T-cell (primary cell): ENCODE results near the gene SHD. TPM values are rescaled to one million over a fixed set of nuclear protein-coding genes. Genes with fewer than 3 reads are reported as not detected.
"Not testable (repeated sequence)": the region's sequence is repeated elsewhere in the genome, so short reads cannot be mapped to it uniquely, and the experiment has no call there.

Experiments
- ATAC-seq, 4 experiments: fragments of 200-7000 bp in 3 of 4; fragments of 150-1000 bp in 1 of 4; cut with Tn5 transposase; replicated peaks in 1 of 4; 1 replicate in 3 of 4; 2 replicates in 1 of 4; pipeline ENCODE4 v1.10.0; 2021; ENCODE audit warnings: moderate library complexity in 3 of 4, mild to moderate bottlenecking in 2 of 4, moderate number of reproducible peaks in 1 of 4
- CTCF ChIA-PET, 2 donors: fragments of 300-600 bp; sonication (Branson Sonifier 250); formaldehyde crosslinking; loops; one replicate each; lab custom pipeline; 2022; ENCODE audit warnings: antibody characterized with exemption in 2 of 2; lab: Charles Lee
- POLR2A ChIA-PET, 2 donors: fragments of 300-600 bp; sonication (Branson Sonifier 250); formaldehyde crosslinking; loops; one replicate each; lab custom pipeline; 2022; ENCODE audit warnings: antibody characterized with exemption in 2 of 2; lab: Charles Lee
- DNase-seq, 35 experiments: peaks; one replicate each; pipeline versions ENCODE4 v3.0.0 to v3.0.0-alpha.2; 2013 to 2023
- H3K27ac ChIP-seq: one replicate; pipeline ENCODE4 v1.5.1; 2013; ENCODE audit warnings: low read length
- H3K27me3 ChIP-seq, 2 experiments: replicated peaks in 1 of 2; 1 replicate in 1 of 2; 2 replicates in 1 of 2; pipeline versions ENCODE4 v1.6.1 to v1.7.0; 2013; ENCODE audit warnings: low read length in 1 of 2, mixed read lengths in 1 of 2; ENCODE audit not compliant: control insufficient read depth in 2 of 2, insufficient read depth in 2 of 2; ENCODE audit errors: extremely low read depth in 1 of 2
- H3K36me3 ChIP-seq, 2 donors: 1 replicate in 1 of 2; 2 replicates in 1 of 2; pipeline versions ENCODE4 v1.6.1 to v1.7.0; 2013; ENCODE audit warnings: low read length in 1 of 2; ENCODE audit not compliant: control insufficient read depth in 2 of 2, insufficient read depth in 1 of 2; ENCODE audit errors: extremely low read depth in 1 of 2
- H3K4me1 ChIP-seq, 2 experiments: 1 replicate in 1 of 2; 2 replicates in 1 of 2; pipeline versions ENCODE4 v1.6.1 to v1.7.0; 2013; ENCODE audit warnings: low read length in 2 of 2, mixed read lengths in 1 of 2; ENCODE audit not compliant: insufficient read depth in 2 of 2, control insufficient read depth in 1 of 2; ENCODE audit errors: extremely low read depth in 1 of 2
- H3K4me3 ChIP-seq, 2 donors: 1 replicate in 1 of 2; 2 replicates in 1 of 2; pipeline versions ENCODE4 v1.5.1 to v1.7.0; 2013; ENCODE audit warnings: mild to moderate bottlenecking in 2 of 2, low read length in 1 of 2, moderate library complexity in 1 of 2; ENCODE audit not compliant: control insufficient read depth in 1 of 2; ENCODE audit errors: extremely low read depth in 1 of 2
- H3K9me3 ChIP-seq: 2 replicates; pipeline ENCODE4 v1.7.0; 2013
- H3K27ac Mint-ChIP-seq, 2 donors: one replicate each; pipeline ENCODE4 v1.8.0; 2020 to 2021; ENCODE audit warnings: mild to moderate bottlenecking in 2 of 2, mixed read lengths in 2 of 2
- H3K27me3 Mint-ChIP-seq, 2 donors: one replicate each; pipeline ENCODE4 v1.8.0; 2021 to 2022; ENCODE audit warnings: mixed read lengths in 2 of 2
- H3K36me3 Mint-ChIP-seq: one replicate; pipeline ENCODE4 v1.8.0; 2021; ENCODE audit warnings: mixed read lengths
- H3K4me1 Mint-ChIP-seq, 3 donors: one replicate each; pipeline ENCODE4 v1.8.0; 2020 to 2022; ENCODE audit warnings: mixed read lengths in 3 of 3, mild to moderate bottlenecking in 1 of 3
- H3K4me3 Mint-ChIP-seq, 3 donors: one replicate each; pipeline ENCODE4 v1.8.0; 2020 to 2022; ENCODE audit warnings: mild to moderate bottlenecking in 3 of 3, mixed read lengths in 3 of 3, moderate library complexity in 3 of 3
- H3K9me3 Mint-ChIP-seq, 3 donors: one replicate each; pipeline ENCODE4 v1.8.0; 2020 to 2022; ENCODE audit warnings: mixed read lengths in 3 of 3
- WGBS: methylation state at CpG from one replicate; pipeline ENCODE4 v1.1.5; 2013; ENCODE audit warnings: missing lambda C conversion rate; ENCODE audit not compliant: insufficient coverage; 5-methylcytosine and 5-hydroxymethylcytosine counted together
- total RNA-seq, 35 experiments: library from RNA in 6 of 35; stranded (reverse) in 6 of 35; fragments of 120-200 nt in 1 of 35; gene quantifications; one replicate each; pipeline versions ENCODE4 v1.2.1 to v1.2.4 and lab custom pipeline; 2013 to 2026

SHD gene
- total RNA-seq, 5 donors from 2014 or later (not counting 1 experiment from before 2014, with no cell fraction given), result 0.19 TPM; not detected in 4

- Histone ChIP-seq H3K36me3 (peaks cover 22 to 28% of the 10 kb centered on the region in 2 donors), H3K4me3 (no peak overlapping the region), H3K27ac (no peak overlapping the region), H3K27me3 (peaks cover 0 to 9% of the 10 kb centered on the region in 2 experiments), H3K4me1 (no peaks in the 10 kb centered on the region), H3K9me3 (no peaks in the 10 kb centered on the region)
- ChIA-PET CTCF (interaction anchor here in 1 of 2 donors (0.7 kb wide), 1 partner anchor 68 kb away, joined by 3 read pairs; no protein-coding TSS in a partner anchor), POLR2A (no interaction called here)
- Mint-ChIP-seq H3K27ac (no peak overlapping the region), H3K36me3 (peaks cover 14% of the 10 kb centered on the region), H3K4me3 (no peak overlapping the region), H3K27me3 (peaks cover 0 to 3% of the 10 kb centered on the region in 2 donors), H3K9me3 (no peaks in the 10 kb centered on the region), H3K4me1 (peaks cover 0 to 9% (median 0%) of the 10 kb centered on the region in 3 donors)
- no peak for ATAC-seq
- no peak for DNase-seq
- 100% methylated on average over 2 of the region's 10 CpGs for WGBS
Measured at GRCh38 chr19:4272894-4273293, 6.2 kb upstream of the SHD start.

- H3K9me3 ChIP-seq, H3K4me1 Mint-ChIP-seq, ATAC-seq, CTCF ChIA-PET, DNase-seq, H3K27ac Mint-ChIP-seq, H3K4me3 ChIP-seq, H3K36me3 Mint-ChIP-seq, POLR2A ChIA-PET, H3K27me3 Mint-ChIP-seq, H3K27ac ChIP-seq, H3K9me3 Mint-ChIP-seq, H3K4me1 ChIP-seq, H3K4me3 Mint-ChIP-seq: not testable (repeated sequence)
- H3K27me3 ChIP-seq, result peaks cover 0 to 21% of the 10 kb centered on the region in 2 experiments
- peaks cover 9 to 15% of the 10 kb centered on the region in 2 donors for H3K36me3 ChIP-seq
- WGBS, result 92% methylated on average over 6 of the region's 6 CpGs
Measured at GRCh38 chr19:4274321-4274686, 4.8 kb upstream of the SHD start.

GRCh38 chr19:4277191-4277696 is 1.8 kb upstream of the SHD start:
- Mint-ChIP-seq H3K36me3 (no peaks in the 10 kb centered on the region), H3K27ac (no peak overlapping the region), H3K9me3 (no peaks in the 10 kb centered on the region), H3K27me3 (peaks cover 9 to 29% of the 10 kb centered on the region in 2 donors), H3K4me3 (no peak overlapping the region), H3K4me1 (peaks cover 5 to 8% (median 6%) of the 10 kb centered on the region in 3 donors)
- ChIA-PET CTCF (no interaction called here), POLR2A (no interaction called here)
- Histone ChIP-seq H3K9me3 (no peaks in the 10 kb centered on the region), H3K4me3 (no peak overlapping the region), H3K36me3 (peaks cover 0 to under 1% of the 10 kb centered on the region in 2 donors), H3K27ac (no peak overlapping the region), H3K27me3 (peaks cover 0 to 47% of the 10 kb centered on the region in 2 experiments), H3K4me1 (peaks cover 2 to 15% of the 10 kb centered on the region in 2 experiments)
- DNase-seq, result no peak
- ATAC-seq, result no peak
- WGBS, result 73% methylated on average over 14 of the region's 16 CpGs

GRCh38 chr19:4278010-4278409 is 1.1 kb upstream of the SHD start:
- ChIA-PET CTCF (no interaction called here), POLR2A (interaction anchor here in 1 of 2 donors (0.6 kb wide), 1 partner anchor 1806 kb away, joined by 4 read pairs; no protein-coding TSS in a partner anchor)
- Histone ChIP-seq H3K4me3 (no peak overlapping the region), H3K9me3 (no peaks in the 10 kb centered on the region), H3K27ac (no peak overlapping the region), H3K4me1 (peaks cover 2 to 15% of the 10 kb centered on the region in 2 experiments), H3K27me3 (peaks cover 0 to 51% of the 10 kb centered on the region in 2 experiments), H3K36me3 (no peaks in the 10 kb centered on the region)
- H3K4me1 Mint-ChIP-seq, result peaks cover 5 to 8% (median 6%) of the 10 kb centered on the region in 3 donors
- 33% methylated on average over 3 of the region's 4 CpGs for WGBS
- ATAC-seq (no peak), DNase-seq (no peak)
- no peaks in the 10 kb centered on the region for H3K36me3 Mint-ChIP-seq
- peak overlapping the region in 1 of 3 donors; percentile 50 for H3K4me3 Mint-ChIP-seq
- peaks cover 9 to 32% of the 10 kb centered on the region in 2 donors for H3K27me3 Mint-ChIP-seq
- no peak overlapping the region for H3K27ac Mint-ChIP-seq
- no peaks in the 10 kb centered on the region for H3K9me3 Mint-ChIP-seq

- WGBS, result under 1% methylated on average over 16 of the region's 30 CpGs
- peaks cover 0 to 51% of the 10 kb centered on the region in 2 experiments for H3K27me3 ChIP-seq
- peak overlapping the region in 1 of 2 donors; percentile 10 for H3K4me3 ChIP-seq
- no peaks in the 10 kb centered on the region for H3K9me3 ChIP-seq
- Mint-ChIP-seq H3K27ac (no peak overlapping the region), H3K4me3 (no peak overlapping the region), H3K27me3 (peaks cover 9 to 32% of the 10 kb centered on the region in 2 donors), H3K4me1 (peaks cover 5 to 8% (median 6%) of the 10 kb centered on the region in 3 donors), H3K9me3 (no peaks in the 10 kb centered on the region), H3K36me3 (no peaks in the 10 kb centered on the region)
- no peak overlapping the region for H3K27ac ChIP-seq
- POLR2A ChIA-PET, result no interaction called here
- no peaks in the 10 kb centered on the region for H3K36me3 ChIP-seq
- H3K4me1 ChIP-seq, result peaks cover 2 to 15% of the 10 kb centered on the region in 2 experiments
- CTCF ChIA-PET, result no interaction called here
- DNase-seq, result no peak
- ATAC-seq, result peak in 2 of 4 experiments; percentile 31 to 51
Measured at GRCh38 chr19:4279267-4279529, 132 bp downstream of the SHD start.

- Mint-ChIP-seq H3K27ac (no peak overlapping the region), H3K9me3 (no peaks in the 10 kb centered on the region), H3K36me3 (no peaks in the 10 kb centered on the region), H3K4me3 (peak overlapping the region in 1 of 3 donors; percentile 78), H3K4me1 (peaks cover 5 to 8% (median 6%) of the 10 kb centered on the region in 3 donors), H3K27me3 (peaks cover 9 to 32% of the 10 kb centered on the region in 2 donors)
- no peak overlapping the region for H3K27ac ChIP-seq
- WGBS, result 7% methylated on average over 68 of the region's 71 CpGs
- ChIA-PET POLR2A (no interaction called here), CTCF (no interaction called here)
- no peaks in the 10 kb centered on the region for H3K9me3 ChIP-seq
- peaks cover 0 to 56% of the 10 kb centered on the region in 2 experiments for H3K27me3 ChIP-seq
- no peak for DNase-seq
- H3K36me3 ChIP-seq, result no peaks in the 10 kb centered on the region
- ATAC-seq, result peak in 1 of 4 experiments; percentile 57
- peak overlapping the region in 1 of 2 donors; percentile 25 for H3K4me3 ChIP-seq
- peaks cover 2 to 18% of the 10 kb centered on the region in 2 experiments for H3K4me1 ChIP-seq
Measured at GRCh38 chr19:4279530-4280422, 710 bp downstream of the SHD start.
